ENCODE measurements around the gene DLGAP1. TPM values are rescaled to one million over a fixed set of nuclear protein-coding genes. Genes with fewer than 3 reads are reported as not detected.

DLGAP1 gene
- total and polyA plus RNA-seq, 4 donors: 0.75 to 6.6 (median 3.6) TPM

- no peaks in the 10 kb centered on the region for H3K4me1 ChIP-seq (ENCODE audit: control insufficient read depth in 1 of 2, insufficient read depth in 2 of 2, low read length in 2 of 2)
- H3K36me3 ChIP-seq (ENCODE audit: control insufficient read depth in 1 of 2, insufficient read depth in 2 of 2, low read length in 1 of 2): no peaks in the 10 kb centered on the region
- no peaks in the 10 kb centered on the region for H3K27me3 ChIP-seq (ENCODE audit: control insufficient read depth in 1 of 2, insufficient read depth in 2 of 2, low read length in 1 of 2)
- no peaks in the 10 kb centered on the region for H3K9me3 ChIP-seq (ENCODE audit: control insufficient read depth, low read length)
- H3K27ac ChIP-seq (ENCODE audit: low read depth in 1 of 2, low read length in 2 of 2): no peak overlapping the region
- WGBS, 2 donors: 92 to 94% methylated on average over 3 of the region's 3 CpGs
- no peak overlapping the region for H3K4me3 ChIP-seq (ENCODE audit: low read length in 2 of 2)
- DNase-seq (no peak), ATAC-seq (ENCODE audit: low FRiP score) (no peak)
- intact Hi-C loops (cut with DNase I): no loop called here
Measured at GRCh38 chr18:3552305-3552704, 902.8 kb downstream of the DLGAP1 start.

GRCh38 chr18:3547891-3548615 is 907.1 kb downstream of the DLGAP1 start:
- WGBS, 2 donors: 53 to 59% methylated on average over 4 of the region's 4 CpGs
- intact Hi-C loops (cut with DNase I): loop anchor here in 1 of 2 donors (5.0 kb wide), 1 partner anchor 366 kb away; no protein-coding TSS in a partner anchor

GRCh38 chr18:3546106-3546505 is 909.0 kb downstream of the DLGAP1 start:
- no peaks in the 10 kb centered on the region for H3K9me3 ChIP-seq (ENCODE audit: control insufficient read depth, low read length)
- ATAC-seq (ENCODE audit: low FRiP score): no peak
- intact Hi-C loops (cut with DNase I): loop anchor here in 1 of 2 donors (5.0 kb wide), 1 partner anchor 364 kb away; no protein-coding TSS in a partner anchor
- no peaks in the 10 kb centered on the region for H3K4me1 ChIP-seq (ENCODE audit: control insufficient read depth in 1 of 2, insufficient read depth in 2 of 2, low read length in 2 of 2)
- DNase-seq: no peak
- no peak overlapping the region for H3K27ac ChIP-seq (ENCODE audit: low read depth in 1 of 2, low read length in 2 of 2)
- H3K4me3 ChIP-seq (ENCODE audit: low read length in 2 of 2): no peak overlapping the region
- 85 to 87% methylated on average over 5 of the region's 5 CpGs for WGBS, 2 donors
- H3K36me3 ChIP-seq (ENCODE audit: control insufficient read depth in 1 of 2, insufficient read depth in 2 of 2, low read length in 1 of 2): no peaks in the 10 kb centered on the region
- H3K27me3 ChIP-seq (ENCODE audit: control insufficient read depth in 1 of 2, insufficient read depth in 2 of 2, low read length in 1 of 2): no peaks in the 10 kb centered on the region

More at GRCh38 chr18:3547891-3548615, 907.1 kb downstream of the DLGAP1 start:
- no peaks in the 10 kb centered on the region for H3K9me3 ChIP-seq (ENCODE audit: control insufficient read depth, low read length)
- ATAC-seq (ENCODE audit: low FRiP score): no peak
- no peaks in the 10 kb centered on the region for H3K36me3 ChIP-seq (ENCODE audit: control insufficient read depth in 1 of 2, insufficient read depth in 2 of 2, low read length in 1 of 2)
- no peak overlapping the region for H3K27ac ChIP-seq (ENCODE audit: low read depth in 1 of 2, low read length in 2 of 2)
- no peak for DNase-seq
- H3K27me3 ChIP-seq (ENCODE audit: control insufficient read depth in 1 of 2, insufficient read depth in 2 of 2, low read length in 1 of 2): no peaks in the 10 kb centered on the region
- no peaks in the 10 kb centered on the region for H3K4me1 ChIP-seq (ENCODE audit: control insufficient read depth in 1 of 2, insufficient read depth in 2 of 2, low read length in 2 of 2)
- no peak overlapping the region for H3K4me3 ChIP-seq (ENCODE audit: low read length in 2 of 2)

GRCh38 chr18:3544537-3544936 is 910.6 kb downstream of the DLGAP1 start:
- ATAC-seq (ENCODE audit: low FRiP score): no peak
- H3K27me3 ChIP-seq (ENCODE audit: control insufficient read depth in 1 of 2, insufficient read depth in 2 of 2, low read length in 1 of 2): no peaks in the 10 kb centered on the region
- DNase-seq: no peak
- no peaks in the 10 kb centered on the region for H3K9me3 ChIP-seq (ENCODE audit: control insufficient read depth, low read length)
- H3K4me1 ChIP-seq (ENCODE audit: control insufficient read depth in 1 of 2, insufficient read depth in 2 of 2, low read length in 2 of 2): no peaks in the 10 kb centered on the region
- H3K27ac ChIP-seq (ENCODE audit: low read depth in 1 of 2, low read length in 2 of 2): no peak overlapping the region
- no peak overlapping the region for H3K4me3 ChIP-seq (ENCODE audit: low read length in 2 of 2)
- WGBS, 2 donors: 92 to 99% methylated on average over 2 of the region's 2 CpGs
- intact Hi-C loops (cut with DNase I): no loop called here
- no peaks in the 10 kb centered on the region for H3K36me3 ChIP-seq (ENCODE audit: control insufficient read depth in 1 of 2, insufficient read depth in 2 of 2, low read length in 1 of 2)

GRCh38 chr18:3541549-3542386 is 913.3 kb downstream of the DLGAP1 start:
- ATAC-seq (ENCODE audit: low FRiP score) (no peak), DNase-seq (no peak)
- no peak overlapping the region for H3K4me3 ChIP-seq (ENCODE audit: low read length in 2 of 2)
- H3K9me3 ChIP-seq (ENCODE audit: control insufficient read depth, low read length): no peaks in the 10 kb centered on the region
- H3K27me3 ChIP-seq (ENCODE audit: control insufficient read depth in 1 of 2, insufficient read depth in 2 of 2, low read length in 1 of 2): no peaks in the 10 kb centered on the region
- no peaks in the 10 kb centered on the region for H3K4me1 ChIP-seq (ENCODE audit: control insufficient read depth in 1 of 2, insufficient read depth in 2 of 2, low read length in 2 of 2)
- H3K36me3 ChIP-seq (ENCODE audit: control insufficient read depth in 1 of 2, insufficient read depth in 2 of 2, low read length in 1 of 2): no peaks in the 10 kb centered on the region
- no peak overlapping the region for H3K27ac ChIP-seq (ENCODE audit: low read depth in 1 of 2, low read length in 2 of 2)
- intact Hi-C loops (cut with DNase I): no loop called here
- 89 to 90% methylated on average over 5 of the region's 5 CpGs for WGBS, 2 donors

GRCh38 chr18:3540805-3541548 is 914.1 kb downstream of the DLGAP1 start:
- WGBS, 2 donors: 78 to 79% methylated on average over 6 of the region's 6 CpGs
- H3K4me3 ChIP-seq (ENCODE audit: low read length in 2 of 2): no peak overlapping the region
- intact Hi-C loops (cut with DNase I): no loop called here
- H3K36me3 ChIP-seq (ENCODE audit: control insufficient read depth in 1 of 2, insufficient read depth in 2 of 2, low read length in 1 of 2): no peaks in the 10 kb centered on the region
- no peak for DNase-seq
- no peaks in the 10 kb centered on the region for H3K27me3 ChIP-seq (ENCODE audit: control insufficient read depth in 1 of 2, insufficient read depth in 2 of 2, low read length in 1 of 2)
- ATAC-seq (ENCODE audit: low FRiP score): no peak
- H3K9me3 ChIP-seq (ENCODE audit: control insufficient read depth, low read length): no peaks in the 10 kb centered on the region
- no peaks in the 10 kb centered on the region for H3K4me1 ChIP-seq (ENCODE audit: control insufficient read depth in 1 of 2, insufficient read depth in 2 of 2, low read length in 2 of 2)
- no peak overlapping the region for H3K27ac ChIP-seq (ENCODE audit: low read depth in 1 of 2, low read length in 2 of 2)

GRCh38 chr18:3538954-3539617 is 916.0 kb downstream of the DLGAP1 start:
- DNase-seq (no peak), ATAC-seq (ENCODE audit: low FRiP score) (no peak)
- no peaks in the 10 kb centered on the region for H3K36me3 ChIP-seq (ENCODE audit: control insufficient read depth in 1 of 2, insufficient read depth in 2 of 2, low read length in 1 of 2)
- WGBS, 2 donors: 85 to 89% methylated on average over 3 of the region's 3 CpGs
- no peak overlapping the region for H3K4me3 ChIP-seq (ENCODE audit: low read length in 2 of 2)
- H3K9me3 ChIP-seq (ENCODE audit: control insufficient read depth, low read length): no peaks in the 10 kb centered on the region
- H3K4me1 ChIP-seq (ENCODE audit: control insufficient read depth in 1 of 2, insufficient read depth in 2 of 2, low read length in 2 of 2): no peaks in the 10 kb centered on the region
- H3K27ac ChIP-seq (ENCODE audit: low read depth in 1 of 2, low read length in 2 of 2): no peak overlapping the region
- intact Hi-C loops (cut with DNase I): no loop called here
- no peaks in the 10 kb centered on the region for H3K27me3 ChIP-seq (ENCODE audit: control insufficient read depth in 1 of 2, insufficient read depth in 2 of 2, low read length in 1 of 2)

GRCh38 chr18:3538456-3538855 is 916.7 kb downstream of the DLGAP1 start:
- no peak overlapping the region for H3K27ac ChIP-seq (ENCODE audit: low read depth in 1 of 2, low read length in 2 of 2)
- no peaks in the 10 kb centered on the region for H3K36me3 ChIP-seq (ENCODE audit: control insufficient read depth in 1 of 2, insufficient read depth in 2 of 2, low read length in 1 of 2)
- H3K4me1 ChIP-seq (ENCODE audit: control insufficient read depth in 1 of 2, insufficient read depth in 2 of 2, low read length in 2 of 2): no peaks in the 10 kb centered on the region
- intact Hi-C loops (cut with DNase I): no loop called here
- DNase-seq (no peak), ATAC-seq (ENCODE audit: low FRiP score) (no peak)
- no peaks in the 10 kb centered on the region for H3K27me3 ChIP-seq (ENCODE audit: control insufficient read depth in 1 of 2, insufficient read depth in 2 of 2, low read length in 1 of 2)
- WGBS, 2 donors: 22 to 27% methylated on average over 3 of the region's 3 CpGs
- H3K4me3 ChIP-seq (ENCODE audit: low read length in 2 of 2): no peak overlapping the region
- H3K9me3 ChIP-seq (ENCODE audit: control insufficient read depth, low read length): no peaks in the 10 kb centered on the region

All from aorta (tissue), 5 donors.